Ovary (tissue), 9 donors: ENCODE data around the gene PEX1. TPM values are rescaled to one million over a fixed set of nuclear protein-coding genes. Genes with fewer than 3 reads are reported as not detected.

Source experiments
- DNase-seq, 5 donors: peaks; one replicate each; pipeline ENCODE4 v3.0.0-alpha.2; 2019 to 2020
- H3K27ac ChIP-seq, 2 donors: fragments of 200-600 bp; one replicate each; pipeline versions ENCODE4 v1.5.1 to v1.8.0; 2019 to 2022
- H3K27me3 ChIP-seq: fragments of 200-600 bp; one replicate; pipeline ENCODE4 v1.8.0; 2022
- H3K36me3 ChIP-seq: fragments of 200-600 bp; sonication (generic); one replicate; pipeline ENCODE4 v1.5.1; 2019
- H3K4me1 ChIP-seq: one replicate; pipeline ENCODE4 v1.8.1; 2013; ENCODE audit warnings: mild to moderate bottlenecking, moderate library complexity; ENCODE audit not compliant: insufficient read depth
- H3K4me3 ChIP-seq: fragments of 200-600 bp; sonication (generic); one replicate; pipeline ENCODE4 v1.5.1; 2017
- H3K9me3 ChIP-seq, 2 donors: fragments of 200-600 bp in 1 of 2; sonication (generic) in 1 of 2; one replicate each; pipeline versions ENCODE4 v1.5.1 to v1.8.1; 2013 to 2019; ENCODE audit warnings: mild to moderate bottlenecking in 1 of 2, moderate library complexity in 1 of 2
- CTCF ChIP-seq, 3 donors: fragments of 450-650 bp in 2 of 3; fragments of 200-600 bp in 1 of 3; IDR thresholded peaks; one replicate each; pipeline versions ENCODE4 v1.5.1 to v1.8.0; 2016 to 2022; ENCODE audit warnings: antibody characterized with exemption in 3 of 3, mild to moderate bottlenecking in 1 of 3
- EP300 ChIP-seq: sonication (generic); formaldehyde crosslinking; IDR thresholded peaks from one replicate; pipeline ENCODE4 v1.6.1; 2017; ENCODE audit warnings: antibody characterized with exemption
- POLR2A ChIP-seq: fragments of 450-650 bp; IDR thresholded peaks from one replicate; pipeline ENCODE4 v1.6.1; 2017; ENCODE audit warnings: antibody characterized with exemption, mild to moderate bottlenecking, moderate library complexity
- WGBS, 3 donors: extraction: QIAGEN DNeasy Blood & Tissue Kit in 1 of 3; methylation state at CpG; one replicate each; pipeline versions ENCODE4 v1.1.5 to v1.1.7; 2013 to 2017; 5-methylcytosine and 5-hydroxymethylcytosine counted together
- intact Hi-C, 4 donors: fragments of 100-400 bp; cut with DNase I; formaldehyde crosslinking; loops; one replicate each; pipeline versions ENCODE4 v1.11.0 to v1.15.1; 2022 to 2023
- polyA plus RNA-seq, 2 donors: library from polyadenylated mRNA; stranded (reverse); fragments of 200-250 nt in 1 of 2; fragments of 350-450 nt in 1 of 2; fragmentation: Illumina TruSeq in 1 of 2; extraction: RNeasy Lipid Tissue Mini Kit (QIAGEN cat#74804) in 1 of 2; gene quantifications; one replicate each; pipeline ENCODE4 v1.2.3, GENCODE V29; 2013 to 2014
- total RNA-seq, 7 donors: library from RNA; depleted of rRNA in 2 of 7; stranded (reverse); fragments of >200 nt in 2 of 7; fragmentation: NEBNext Ultra II Directional in 3 of 7; extraction: Animal tissue kit (Norgen Biotek cat#: 25700) in 3 of 7; gene quantifications; one replicate each; pipeline versions ENCODE4 v1.1.0 to v1.2.4, GENCODE V29; 2016 to 2023
- donor health status: DM: no; HTN: no; CAD: no; lungs with moderate emphysema.
- donor health status: DM: no; HTN: no; CAD: no.
- donor health status: Bipolar disorder and iron deficiency.
- donor health status: DM: yes; HTN: yes; CAD: no.
- donor health status: DM: no; HTN: no; CAD: no.
- donor health status: DM: yes; HTN: yes; CAD: no.

Gene PEX1
- total and polyA plus RNA-seq, 9 donors: 11.9 to 21.4 (median 18.0) TPM

DNA sequence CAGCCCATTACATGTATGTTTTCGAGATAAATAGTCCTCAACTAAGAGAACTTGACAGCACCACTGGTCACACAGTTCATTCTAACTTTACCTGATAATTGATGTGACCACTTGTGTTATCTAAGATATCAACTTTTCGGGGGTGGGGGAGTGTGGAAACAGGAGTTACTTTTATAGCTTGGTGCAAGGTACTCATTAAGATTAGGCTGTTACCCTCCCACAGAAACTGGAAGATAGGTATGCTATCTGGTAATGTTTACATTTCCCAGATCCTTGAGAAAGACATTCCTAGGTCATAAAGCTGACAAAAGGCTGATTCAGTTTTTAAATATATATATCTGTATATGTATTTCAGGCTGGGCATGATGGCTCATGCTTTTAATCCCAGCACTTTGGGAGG lies 61.6 kb downstream of the PEX1 start:
- intact Hi-C loops: no loop called here
- no peak overlapping the region for H3K4me3 ChIP-seq
- no peaks in the 10 kb centered on the region for H3K9me3 ChIP-seq
- DNase-seq: no peak
- H3K4me1 ChIP-seq: no peaks in the 10 kb centered on the region
- H3K27ac ChIP-seq: no peak overlapping the region
- no peaks in the 10 kb centered on the region for H3K27me3 ChIP-seq
- no peaks in the 10 kb centered on the region for H3K36me3 ChIP-seq
- 63 to 81% (median 75%) methylated on average over 2 of the region's 2 CpGs for WGBS, 3 donors
- TF ChIP-seq POLR2A (no peak), EP300 (no peak), CTCF (IDR thresholded peaks at IDR 0.05) (no peak)

GRCh38 chr7:92464515-92464914 lies 63.8 kb downstream of the PEX1 start:
- TF ChIP-seq POLR2A: no peak
- no peak for TF ChIP-seq CTCF (IDR thresholded peaks at IDR 0.05)
- TF ChIP-seq EP300: no peak
- H3K27me3 ChIP-seq: no peaks in the 10 kb centered on the region
- intact Hi-C loops: no loop called here
- WGBS, 3 donors: 78 to 85% (median 78%) methylated on average over 3 of the region's 3 CpGs
- no peak overlapping the region for H3K4me3 ChIP-seq
- H3K36me3 ChIP-seq: no peaks in the 10 kb centered on the region
- no peaks in the 10 kb centered on the region for H3K9me3 ChIP-seq
- no peaks in the 10 kb centered on the region for H3K4me1 ChIP-seq
- H3K27ac ChIP-seq: no peak overlapping the region
- no peak for DNase-seq

DNA sequence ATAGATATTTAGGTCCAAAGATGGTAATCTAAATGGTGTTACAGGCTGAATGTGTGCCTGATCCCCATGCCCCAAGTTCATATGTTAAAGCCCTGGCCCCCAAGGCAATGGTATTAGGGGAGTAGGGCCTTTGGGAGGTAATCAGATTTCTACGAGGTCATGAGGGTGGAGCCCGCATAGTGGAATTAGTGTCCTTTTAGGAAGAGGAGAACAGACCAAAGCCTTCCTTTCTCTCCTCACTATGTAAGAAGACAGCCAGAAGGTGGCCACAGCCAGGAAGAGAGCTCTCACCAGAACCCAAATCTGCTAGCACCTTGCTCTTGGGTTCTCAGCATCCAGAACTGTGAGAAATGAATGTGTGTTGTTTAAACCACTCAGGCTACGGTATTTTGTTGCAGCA lies 65.8 kb downstream of the PEX1 start:
- WGBS, 3 donors: 90 to 94% (median 94%) methylated on average over 3 of the region's 3 CpGs
- DNase-seq: no peak
- Histone ChIP-seq H3K4me3 (no peak overlapping the region), H3K4me1 (no peaks in the 10 kb centered on the region), H3K27ac (no peak overlapping the region), H3K36me3 (no peaks in the 10 kb centered on the region), H3K9me3 (no peaks in the 10 kb centered on the region), H3K27me3 (no peaks in the 10 kb centered on the region)
- no peak for TF ChIP-seq CTCF (IDR thresholded peaks at IDR 0.05)
- no peak for TF ChIP-seq EP300
- TF ChIP-seq POLR2A: no peak
- intact Hi-C loops: no loop called here

GRCh38 chr7:92461027-92462003 lies 67.0 kb downstream of the PEX1 start:
- Histone ChIP-seq H3K27ac (no peak overlapping the region), H3K4me3 (no peak overlapping the region), H3K4me1 (no peaks in the 10 kb centered on the region), H3K36me3 (no peaks in the 10 kb centered on the region), H3K27me3 (no peaks in the 10 kb centered on the region), H3K9me3 (no peaks in the 10 kb centered on the region)
- intact Hi-C loops: no loop called here
- TF ChIP-seq POLR2A (no peak), EP300 (no peak), CTCF (IDR thresholded peaks at IDR 0.05) (no peak)
- WGBS, 3 donors: 42 to 52% (median 51%) methylated on average over 8 of the region's 8 CpGs
- DNase-seq: no peak
